ENCODE measurements around the gene PCK1. TPM values are rescaled to one million over a fixed set of nuclear protein-coding genes. Genes with fewer than 3 reads are reported as not detected.

PCK1 gene
- total and polyA plus RNA-seq, 2 experiments from 2014 or later = not detected

DNA sequence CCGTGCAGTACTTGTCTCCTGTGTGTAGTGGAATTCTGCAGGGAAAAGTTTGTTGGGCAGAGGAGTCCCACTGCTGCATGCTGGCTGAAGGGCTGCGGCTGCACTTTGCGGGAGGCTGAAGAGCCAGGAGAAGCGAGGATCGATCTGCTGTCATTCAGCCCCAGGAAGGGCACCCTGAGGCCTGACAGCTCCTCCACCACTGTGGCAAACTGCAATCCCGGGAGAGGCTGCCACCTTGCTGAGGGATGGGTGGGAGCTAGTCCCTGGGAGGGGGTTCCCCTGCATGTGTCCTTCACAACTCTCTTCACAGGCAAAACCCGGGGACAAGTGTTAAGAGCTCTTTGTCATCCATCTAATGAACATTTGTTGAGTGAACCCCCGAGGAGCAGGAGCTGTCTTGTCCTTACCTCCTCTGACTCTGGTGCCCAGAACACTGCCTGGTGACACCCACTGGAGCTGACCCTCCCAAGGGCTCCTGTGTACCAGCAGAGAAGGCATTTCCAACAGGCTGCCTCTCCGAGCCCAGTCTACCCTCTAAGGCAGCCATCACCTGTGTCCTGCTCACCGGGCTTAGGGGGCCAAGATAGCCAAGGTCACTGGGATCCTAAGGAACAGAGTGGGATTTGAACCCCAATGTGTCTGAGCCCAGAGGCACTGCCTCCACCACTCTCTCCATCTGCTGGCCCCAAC lies 17.7 kb downstream of the PCK1 start:
- DNase-seq (ENCODE audit: low spot score) (no peak), ATAC-seq (no peak)
- Histone ChIP-seq H2AFZ (no peak overlapping the region), H3K4me3 (no peak overlapping the region), H3K36me3 (ENCODE audit: insufficient read depth) (no peaks in the 10 kb centered on the region), H3K9me2 (ENCODE audit: insufficient read depth) (no peaks in the 10 kb centered on the region), H3K4me2 (no peak overlapping the region), H3K27me3 (ENCODE audit: insufficient read depth) (no peaks in the 10 kb centered on the region), H3K27ac (ENCODE audit: low read depth) (no peak overlapping the region), H3F3A (replicated peaks; ENCODE audit: low read depth) (no peaks in the 10 kb centered on the region), H3K4me1 (ENCODE audit: insufficient read depth) (peaks cover 5% of the 10 kb centered on the region), H3K79me2 (replicated peaks; ENCODE audit: insufficient read depth) (no peaks in the 10 kb centered on the region), H4K20me1 (replicated peaks; ENCODE audit: insufficient read depth) (no peaks in the 10 kb centered on the region)
- Mint-ChIP-seq H3K27me3 (ENCODE audit: insufficient read depth, low read depth, poor library complexity) (peaks cover 22% of the 10 kb centered on the region), H3K4me1 (peaks cover 21% of the 10 kb centered on the region), H3K9me3 (no peaks in the 10 kb centered on the region), H3K36me3 (ENCODE audit: low read depth) (no peaks in the 10 kb centered on the region), H3K4me3 (no peak overlapping the region), H3K27ac (no peak overlapping the region)
- no peak for TF ChIP-seq ZNF114 (CRISPR knock-in tag; IDR thresholded peaks at IDR 0.05)
- TF ChIP-seq, protein P1, sequence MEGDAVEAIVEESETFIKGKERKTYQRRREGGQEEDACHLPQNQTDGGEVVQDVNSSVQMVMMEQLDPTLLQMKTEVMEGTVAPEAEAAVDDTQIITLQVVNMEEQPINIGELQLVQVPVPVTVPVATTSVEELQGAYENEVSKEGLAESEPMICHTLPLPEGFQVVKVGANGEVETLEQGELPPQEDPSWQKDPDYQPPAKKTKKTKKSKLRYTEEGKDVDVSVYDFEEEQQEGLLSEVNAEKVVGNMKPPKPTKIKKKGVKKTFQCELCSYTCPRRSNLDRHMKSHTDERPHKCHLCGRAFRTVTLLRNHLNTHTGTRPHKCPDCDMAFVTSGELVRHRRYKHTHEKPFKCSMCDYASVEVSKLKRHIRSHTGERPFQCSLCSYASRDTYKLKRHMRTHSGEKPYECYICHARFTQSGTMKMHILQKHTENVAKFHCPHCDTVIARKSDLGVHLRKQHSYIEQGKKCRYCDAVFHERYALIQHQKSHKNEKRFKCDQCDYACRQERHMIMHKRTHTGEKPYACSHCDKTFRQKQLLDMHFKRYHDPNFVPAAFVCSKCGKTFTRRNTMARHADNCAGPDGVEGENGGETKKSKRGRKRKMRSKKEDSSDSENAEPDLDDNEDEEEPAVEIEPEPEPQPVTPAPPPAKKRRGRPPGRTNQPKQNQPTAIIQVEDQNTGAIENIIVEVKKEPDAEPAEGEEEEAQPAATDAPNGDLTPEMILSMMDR (conservative IDR thresholded peaks at IDR 0.05; ENCODE audit: low read depth in 2 of 2) = no peak

DNA sequence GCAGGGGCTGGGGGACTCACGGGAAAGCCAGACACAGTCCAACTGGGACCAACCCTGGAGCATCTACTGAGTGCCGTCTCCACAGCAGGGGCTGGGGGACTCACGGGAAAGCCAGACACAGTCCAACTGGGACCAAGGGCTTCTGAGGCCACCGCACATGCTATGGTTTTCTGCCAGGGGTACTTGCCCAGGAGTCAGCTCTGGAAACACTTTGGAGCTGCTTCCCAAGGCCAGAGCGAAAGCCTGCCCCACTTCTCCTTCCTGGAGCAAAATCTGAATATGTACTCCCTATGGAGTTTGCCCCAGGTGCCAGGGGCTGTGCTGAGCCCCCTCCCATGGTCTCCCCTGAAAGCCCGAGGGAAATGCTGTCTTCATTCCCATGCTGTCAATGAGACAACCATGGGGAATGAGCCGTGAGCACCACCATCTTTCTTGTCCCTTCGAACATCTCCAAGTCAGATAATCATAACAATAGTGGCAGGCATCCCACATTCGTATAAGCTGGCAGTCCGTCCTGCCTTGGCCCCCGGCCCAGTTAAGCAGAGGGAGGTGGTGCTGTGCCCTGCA lies 18.5 kb downstream of the PCK1 start:
- Histone ChIP-seq H4K20me1 (replicated peaks; ENCODE audit: insufficient read depth) (no peaks in the 10 kb centered on the region), H3K4me2 (no peak overlapping the region), H3K4me1 (ENCODE audit: insufficient read depth) (no peaks in the 10 kb centered on the region), H3K4me3 (no peak overlapping the region), H3K79me2 (replicated peaks; ENCODE audit: insufficient read depth) (no peaks in the 10 kb centered on the region), H3F3A (replicated peaks; ENCODE audit: low read depth) (no peaks in the 10 kb centered on the region), H3K27me3 (ENCODE audit: insufficient read depth) (no peaks in the 10 kb centered on the region), H3K36me3 (ENCODE audit: insufficient read depth) (no peaks in the 10 kb centered on the region), H2AFZ (no peak overlapping the region), H3K9me2 (ENCODE audit: insufficient read depth) (no peaks in the 10 kb centered on the region), H3K27ac (ENCODE audit: low read depth) (no peak overlapping the region)
- DNase-seq (ENCODE audit: low spot score) = no peak
- ATAC-seq = no peak
- Mint-ChIP-seq H3K36me3 (ENCODE audit: low read depth) (no peaks in the 10 kb centered on the region), H3K27ac (no peak overlapping the region), H3K27me3 (ENCODE audit: insufficient read depth, low read depth, poor library complexity) (peaks cover 23% of the 10 kb centered on the region), H3K4me3 (no peak overlapping the region), H3K4me1 (peaks cover 14% of the 10 kb centered on the region), H3K9me3 (no peaks in the 10 kb centered on the region)
- TF ChIP-seq ZNF114 (CRISPR knock-in tag; IDR thresholded peaks at IDR 0.05) = no peak
- TF ChIP-seq, protein P2, sequence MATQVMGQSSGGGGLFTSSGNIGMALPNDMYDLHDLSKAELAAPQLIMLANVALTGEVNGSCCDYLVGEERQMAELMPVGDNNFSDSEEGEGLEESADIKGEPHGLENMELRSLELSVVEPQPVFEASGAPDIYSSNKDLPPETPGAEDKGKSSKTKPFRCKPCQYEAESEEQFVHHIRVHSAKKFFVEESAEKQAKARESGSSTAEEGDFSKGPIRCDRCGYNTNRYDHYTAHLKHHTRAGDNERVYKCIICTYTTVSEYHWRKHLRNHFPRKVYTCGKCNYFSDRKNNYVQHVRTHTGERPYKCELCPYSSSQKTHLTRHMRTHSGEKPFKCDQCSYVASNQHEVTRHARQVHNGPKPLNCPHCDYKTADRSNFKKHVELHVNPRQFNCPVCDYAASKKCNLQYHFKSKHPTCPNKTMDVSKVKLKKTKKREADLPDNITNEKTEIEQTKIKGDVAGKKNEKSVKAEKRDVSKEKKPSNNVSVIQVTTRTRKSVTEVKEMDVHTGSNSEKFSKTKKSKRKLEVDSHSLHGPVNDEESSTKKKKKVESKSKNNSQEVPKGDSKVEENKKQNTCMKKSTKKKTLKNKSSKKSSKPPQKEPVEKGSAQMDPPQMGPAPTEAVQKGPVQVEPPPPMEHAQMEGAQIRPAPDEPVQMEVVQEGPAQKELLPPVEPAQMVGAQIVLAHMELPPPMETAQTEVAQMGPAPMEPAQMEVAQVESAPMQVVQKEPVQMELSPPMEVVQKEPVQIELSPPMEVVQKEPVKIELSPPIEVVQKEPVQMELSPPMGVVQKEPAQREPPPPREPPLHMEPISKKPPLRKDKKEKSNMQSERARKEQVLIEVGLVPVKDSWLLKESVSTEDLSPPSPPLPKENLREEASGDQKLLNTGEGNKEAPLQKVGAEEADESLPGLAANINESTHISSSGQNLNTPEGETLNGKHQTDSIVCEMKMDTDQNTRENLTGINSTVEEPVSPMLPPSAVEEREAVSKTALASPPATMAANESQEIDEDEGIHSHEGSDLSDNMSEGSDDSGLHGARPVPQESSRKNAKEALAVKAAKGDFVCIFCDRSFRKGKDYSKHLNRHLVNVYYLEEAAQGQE (IDR thresholded peaks at IDR 0.05; ENCODE audit: unreplicated experiment) = no peak
- no peak for TF ChIP-seq STAT1 (IDR thresholded peaks at IDR 0.05; ENCODE audit: unreplicated experiment)
- no peak for TF ChIP-seq NANOG (IDR thresholded peaks at IDR 0.05; ENCODE audit: borderline replicate concordance)
